B cell (primary cell): ENCODE results near the gene SELL.

ENCODE experiments used
- CTCF ChIP-seq: fragments of 200-600 bp; IDR thresholded peaks from one replicate; pipeline ENCODE4 v1.8.0; 2022; ENCODE audit warnings: antibody characterized with exemption, mild to moderate bottlenecking
- EZH2 ChIP-seq: IDR thresholded peaks from 2 replicates; pipeline ENCODE4 v1.6.1; 2012; ENCODE audit warnings: borderline replicate concordance, low read depth, mild to moderate bottlenecking, moderate library complexity, low read length; ENCODE audit not compliant: insufficient read depth, poor library complexity, severe bottlenecking

- no peak for TF ChIP-seq CTCF
- no peak for TF ChIP-seq EZH2
Observed at GRCh38 chr1:169753549-169753948, 42.1 kb upstream of the SELL start.
